Astrocyte of the spinal cord (primary cell): ENCODE data around the gene ANKRD13C.

Source experiments
- DNase-seq: peaks from one replicate; pipeline ENCODE4 v3.0.0; 2011; ENCODE audit warnings: low read depth, low spot score
- H3K4me3 ChIP-seq: 2 replicates; pipeline ENCODE4 v1.5.1; 2011; ENCODE audit warnings: low read depth, mild to moderate bottlenecking, low read length, moderate library complexity
- in situ Hi-C: cut with HindIII; loops from 2 replicates; pipeline ENCODE4 v1.10.0; 2017; ENCODE audit warnings: low sequenced_read_pairs
- TF ChIP-seq, protein P1 (sequence below): IDR thresholded peaks from 2 replicates; pipeline ENCODE4 v1.5.1; 2012; ENCODE audit warnings: low read depth, mild to moderate bottlenecking, low read length, inconsistent platforms

Gene ANKRD13C, protein sequence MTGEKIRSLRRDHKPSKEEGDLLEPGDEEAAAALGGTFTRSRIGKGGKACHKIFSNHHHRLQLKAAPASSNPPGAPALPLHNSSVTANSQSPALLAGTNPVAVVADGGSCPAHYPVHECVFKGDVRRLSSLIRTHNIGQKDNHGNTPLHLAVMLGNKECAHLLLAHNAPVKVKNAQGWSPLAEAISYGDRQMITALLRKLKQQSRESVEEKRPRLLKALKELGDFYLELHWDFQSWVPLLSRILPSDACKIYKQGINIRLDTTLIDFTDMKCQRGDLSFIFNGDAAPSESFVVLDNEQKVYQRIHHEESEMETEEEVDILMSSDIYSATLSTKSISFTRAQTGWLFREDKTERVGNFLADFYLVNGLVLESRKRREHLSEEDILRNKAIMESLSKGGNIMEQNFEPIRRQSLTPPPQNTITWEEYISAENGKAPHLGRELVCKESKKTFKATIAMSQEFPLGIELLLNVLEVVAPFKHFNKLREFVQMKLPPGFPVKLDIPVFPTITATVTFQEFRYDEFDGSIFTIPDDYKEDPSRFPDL

DNA sequence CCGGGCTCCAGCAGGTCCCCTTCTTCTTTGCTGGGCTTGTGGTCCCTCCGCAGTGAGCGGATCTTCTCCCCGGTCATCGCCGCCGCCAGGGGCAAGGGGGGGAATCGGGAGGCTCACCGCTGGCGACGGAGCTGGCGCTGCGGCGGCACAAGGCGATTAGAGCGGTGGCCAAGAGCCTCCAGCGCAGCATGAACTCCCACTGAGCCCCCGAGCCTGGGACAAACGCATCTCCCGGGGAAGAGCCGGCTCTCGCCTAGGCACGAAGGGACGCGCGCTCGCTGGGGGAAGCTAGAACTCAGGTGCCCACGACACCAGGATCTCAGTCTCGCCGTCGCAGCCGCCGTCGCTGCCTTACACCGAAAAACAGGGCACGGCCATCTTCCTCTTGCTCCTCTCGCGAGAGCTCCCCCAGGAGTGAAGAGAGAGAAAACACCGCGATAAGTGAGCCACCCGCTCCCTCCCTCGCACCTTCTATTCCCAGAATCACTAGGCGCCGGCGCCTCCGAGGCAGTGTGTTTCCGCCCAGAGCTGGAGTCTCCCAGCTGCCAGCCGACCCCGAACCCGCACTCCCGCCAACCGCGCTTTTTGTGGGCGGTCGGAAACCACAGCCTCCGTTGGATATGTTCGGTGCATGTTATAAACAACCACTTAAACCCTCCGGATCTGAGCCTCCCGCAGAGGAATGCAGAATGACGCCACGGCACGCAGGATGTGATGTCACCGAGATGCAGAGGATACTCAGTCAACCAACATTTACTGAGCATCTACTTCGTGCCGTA, at the start of gene ANKRD13C:
Gene ANKRD13C, minus strand, starts transcription at position 391 of the 779 bp plus-strand sequence. Its CDS starts 314 bp downstream, at position 77.
- H3K4me3 ChIP-seq, result peak within 1 kb of the TSS; percentile 91
- in situ Hi-C loops, result no loop called here
- TF ChIP-seq, protein P1, sequence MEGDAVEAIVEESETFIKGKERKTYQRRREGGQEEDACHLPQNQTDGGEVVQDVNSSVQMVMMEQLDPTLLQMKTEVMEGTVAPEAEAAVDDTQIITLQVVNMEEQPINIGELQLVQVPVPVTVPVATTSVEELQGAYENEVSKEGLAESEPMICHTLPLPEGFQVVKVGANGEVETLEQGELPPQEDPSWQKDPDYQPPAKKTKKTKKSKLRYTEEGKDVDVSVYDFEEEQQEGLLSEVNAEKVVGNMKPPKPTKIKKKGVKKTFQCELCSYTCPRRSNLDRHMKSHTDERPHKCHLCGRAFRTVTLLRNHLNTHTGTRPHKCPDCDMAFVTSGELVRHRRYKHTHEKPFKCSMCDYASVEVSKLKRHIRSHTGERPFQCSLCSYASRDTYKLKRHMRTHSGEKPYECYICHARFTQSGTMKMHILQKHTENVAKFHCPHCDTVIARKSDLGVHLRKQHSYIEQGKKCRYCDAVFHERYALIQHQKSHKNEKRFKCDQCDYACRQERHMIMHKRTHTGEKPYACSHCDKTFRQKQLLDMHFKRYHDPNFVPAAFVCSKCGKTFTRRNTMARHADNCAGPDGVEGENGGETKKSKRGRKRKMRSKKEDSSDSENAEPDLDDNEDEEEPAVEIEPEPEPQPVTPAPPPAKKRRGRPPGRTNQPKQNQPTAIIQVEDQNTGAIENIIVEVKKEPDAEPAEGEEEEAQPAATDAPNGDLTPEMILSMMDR, result no peak
- DNase-seq, result peak; percentile 97

DNA sequence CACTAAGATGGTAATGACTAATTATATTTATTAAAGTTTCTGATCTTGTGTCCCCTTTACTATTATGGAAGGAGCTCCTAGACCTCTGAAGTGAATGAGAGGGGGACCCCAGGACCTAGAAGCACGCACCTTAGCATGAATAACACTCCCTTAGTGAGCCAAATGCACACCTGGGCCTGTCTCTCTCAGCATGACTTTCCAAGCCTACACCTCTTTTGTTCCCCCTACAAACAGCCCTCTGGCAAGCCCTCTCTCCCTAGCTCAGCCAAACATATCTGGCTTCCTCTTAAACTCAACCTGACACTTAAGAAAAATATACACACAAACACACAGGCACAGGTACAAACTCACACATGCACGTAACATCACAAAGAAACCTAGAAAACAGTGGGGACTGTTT, 49.2 kb upstream of the ANKRD13C start:
- H3K4me3 ChIP-seq, result no peak overlapping the region
- TF ChIP-seq, protein P1, result no peak
- DNase-seq, result no peak
- in situ Hi-C loops, result no loop called here

DNA sequence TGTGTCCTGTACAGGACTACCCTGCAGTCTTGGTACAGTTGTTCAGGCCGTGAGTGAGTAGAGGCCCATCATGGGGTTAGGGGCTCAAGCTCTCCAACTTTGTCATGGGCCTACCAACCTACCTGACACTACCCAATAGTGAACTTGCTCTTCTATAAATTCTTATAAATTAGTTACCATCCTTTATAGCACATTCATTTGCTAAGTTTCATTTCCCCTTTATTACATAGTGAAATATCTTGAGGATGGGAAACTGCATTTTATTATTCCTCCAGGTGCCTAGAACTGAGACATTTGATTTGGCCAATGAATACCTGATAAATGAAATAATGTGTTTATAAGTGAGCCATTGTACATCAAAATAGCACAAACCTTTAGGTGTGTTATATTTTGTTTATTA, 47.5 kb upstream of the ANKRD13C start:
- TF ChIP-seq, protein P1, result no peak
- DNase-seq, result no peak
- in situ Hi-C loops, result no loop called here

DNA sequence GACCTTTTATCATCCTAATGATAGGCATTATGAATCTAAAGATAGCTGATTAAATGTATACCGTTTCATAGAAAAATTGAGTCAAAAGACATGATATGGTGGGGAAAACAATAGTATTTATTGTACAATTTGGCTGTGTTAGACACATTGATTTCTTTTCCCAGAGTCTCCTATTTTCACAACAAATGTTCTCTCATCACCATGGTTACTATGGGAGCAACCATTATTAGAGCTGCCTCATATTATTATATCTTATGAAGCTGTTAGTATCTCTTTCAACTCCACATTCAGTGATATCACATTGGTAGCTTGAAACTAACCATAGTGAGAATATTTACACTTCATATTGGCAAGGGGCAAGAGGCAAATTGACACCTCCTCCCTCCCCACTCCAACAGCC, 45.8 kb upstream of the ANKRD13C start:
- TF ChIP-seq, protein P1, result no peak
- DNase-seq, result no peak
- no peak overlapping the region for H3K4me3 ChIP-seq
- in situ Hi-C loops, result no loop called here

More for the DNA sequence above, 47.5 kb upstream of the ANKRD13C start:
- no peak overlapping the region for H3K4me3 ChIP-seq

DNA sequence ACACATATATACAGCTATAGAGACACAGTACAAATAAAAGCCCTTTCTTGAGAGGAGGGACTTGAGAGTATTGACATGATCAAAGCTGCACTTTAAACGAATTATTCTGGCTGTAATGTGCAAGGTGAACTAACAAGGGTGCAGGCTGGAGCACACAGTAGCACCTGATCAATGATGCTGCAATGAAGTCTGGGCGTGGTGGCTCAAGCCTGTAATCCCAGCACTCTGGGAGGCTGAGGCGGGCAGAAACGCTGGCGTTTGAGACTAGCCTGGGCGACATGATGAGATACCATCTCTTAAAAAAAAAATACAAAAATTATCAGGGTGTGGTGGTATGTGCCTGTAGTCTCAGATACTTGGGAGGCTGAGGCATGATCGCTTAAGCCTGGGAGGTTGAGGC, 42.5 kb upstream of the ANKRD13C start:
- in situ Hi-C loops, result no loop called here
- no peak overlapping the region for H3K4me3 ChIP-seq
- TF ChIP-seq, protein P1, result no peak
- no peak for DNase-seq

DNA sequence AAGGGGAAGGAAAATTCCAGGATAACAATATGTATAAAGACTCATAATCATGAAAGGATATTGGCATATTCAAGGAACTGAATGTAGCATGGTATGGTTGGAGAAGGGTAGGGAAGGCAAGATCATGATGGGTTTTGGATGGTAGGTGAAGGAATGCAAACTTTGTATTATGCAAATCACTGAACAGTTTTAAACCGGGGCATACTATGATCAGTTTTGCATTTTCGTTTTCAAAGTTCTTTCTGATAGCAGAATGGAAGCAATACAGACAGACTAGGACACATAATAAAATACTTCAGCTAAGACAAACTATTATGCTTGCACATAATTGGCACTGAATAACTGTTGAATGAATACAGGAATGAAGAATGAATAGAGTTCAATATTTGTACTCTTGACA, 42.1 kb upstream of the ANKRD13C start:
- TF ChIP-seq, protein P1, result no peak
- DNase-seq, result no peak
- H3K4me3 ChIP-seq, result no peak overlapping the region
- in situ Hi-C loops, result no loop called here
